Esophagus muscularis mucosa (tissue), 3 donors: ENCODE data around the gene ENKUR.

Source experiments
- CTCF ChIP-seq, 3 experiments: fragments of 200-600 bp in 2 of 3; fragments of 450-650 bp in 1 of 3; sonication (generic) in 2 of 3; IDR thresholded peaks; one replicate each; pipeline ENCODE4 v1.5.1; 2017 to 2019; ENCODE audit warnings: antibody characterized with exemption in 3 of 3, mild to moderate bottlenecking in 2 of 3, moderate library complexity in 1 of 3
- POLR2A ChIP-seq: fragments of 450-650 bp; IDR thresholded peaks from one replicate; pipeline ENCODE4 v1.6.1; 2017; ENCODE audit warnings: antibody characterized with exemption, moderate library complexity, mild to moderate bottlenecking, low read depth

- TF ChIP-seq POLR2A (no peak), CTCF (IDR thresholded peaks at IDR 0.05) (peak in 1 of 3 experiments; percentile 14)
These were observed 57.1 kb downstream of the ENKUR start for GRCh38 chr10:24958721-24959381.
